Brain microvascular endothelial cell (primary cell): ENCODE results near the gene MICAL1.

Experiments
- DNase-seq: peaks from one replicate; pipeline ENCODE4 v3.0.0-alpha.2; 2020
- H3K27ac ChIP-seq: fragments of 250-450 bp; sonication (Bioruptor Pico); 2 replicates; pipeline ENCODE4 v1.5.1; 2020; ENCODE audit warnings: mild to moderate bottlenecking, moderate library complexity
- H3K27me3 ChIP-seq: fragments of 250-450 bp; sonication (Bioruptor Pico); replicated peaks from 2 replicates; pipeline ENCODE4 v1.5.1; 2020; ENCODE audit warnings: mild to moderate bottlenecking
- H3K36me3 ChIP-seq: fragments of 250-450 bp; sonication (Bioruptor Pico); replicated peaks from 2 replicates; pipeline ENCODE4 v1.5.1; 2020; ENCODE audit warnings: mild to moderate bottlenecking
- H3K4me3 ChIP-seq: 2 replicates; pipeline ENCODE4 v1.5.1; 2011; ENCODE audit warnings: low read depth, mild to moderate bottlenecking, control low read depth, low read length, moderate library complexity
- CTCF ChIP-seq: IDR thresholded peaks from 2 replicates; pipeline ENCODE4 v1.5.1; 2011; ENCODE audit warnings: low read depth, mild to moderate bottlenecking, moderate library complexity, low read length, control low read depth, inconsistent platforms; ENCODE audit errors: missing control alignments
- in situ Hi-C: cut with HindIII; loops from 2 replicates; pipeline ENCODE4 v1.10.0; 2017; ENCODE audit warnings: low sequenced_read_pairs, low pct_ligation_motif_present

MICAL1 gene

DNA sequence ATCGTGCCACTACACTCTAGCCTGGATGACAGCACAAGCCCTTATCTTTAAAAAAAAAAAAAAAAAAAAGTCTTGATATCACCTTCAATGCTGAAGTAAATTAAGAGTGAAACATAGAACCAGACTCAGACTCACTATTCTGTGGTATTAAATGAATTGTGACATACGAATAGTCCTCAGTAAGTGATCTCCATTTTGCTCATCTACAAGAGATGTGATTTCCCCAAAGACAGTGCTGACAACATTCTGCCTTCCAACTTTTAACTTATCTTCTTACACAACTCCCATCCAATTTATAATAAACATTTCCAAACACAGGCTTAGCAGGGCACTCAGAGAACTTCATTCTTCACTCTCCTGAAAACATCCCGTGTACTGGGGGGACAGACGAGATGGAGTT is 19.4 kb upstream of the MICAL1 start:
- no peak overlapping the region for H3K27ac ChIP-seq
- DNase-seq: no peak
- no peaks in the 10 kb centered on the region for H3K27me3 ChIP-seq
- TF ChIP-seq CTCF: no peak
- H3K36me3 ChIP-seq: peaks cover 43% of the 10 kb centered on the region
- in situ Hi-C loops: no loop called here
- H3K4me3 ChIP-seq: no peak overlapping the region

GRCh38 chr6:109473120-109473519 is 17.5 kb upstream of the MICAL1 start:
- in situ Hi-C loops: no loop called here
- H3K27ac ChIP-seq: no peak overlapping the region
- no peak overlapping the region for H3K4me3 ChIP-seq
- DNase-seq: no peak
- no peak for TF ChIP-seq CTCF
- H3K27me3 ChIP-seq: no peaks in the 10 kb centered on the region
- H3K36me3 ChIP-seq: peaks cover 41% of the 10 kb centered on the region

GRCh38 chr6:109472132-109472995 is 16.8 kb upstream of the MICAL1 start:
- Histone ChIP-seq H3K27ac (no peak overlapping the region), H3K36me3 (peaks cover 41% of the 10 kb centered on the region)

DNA sequence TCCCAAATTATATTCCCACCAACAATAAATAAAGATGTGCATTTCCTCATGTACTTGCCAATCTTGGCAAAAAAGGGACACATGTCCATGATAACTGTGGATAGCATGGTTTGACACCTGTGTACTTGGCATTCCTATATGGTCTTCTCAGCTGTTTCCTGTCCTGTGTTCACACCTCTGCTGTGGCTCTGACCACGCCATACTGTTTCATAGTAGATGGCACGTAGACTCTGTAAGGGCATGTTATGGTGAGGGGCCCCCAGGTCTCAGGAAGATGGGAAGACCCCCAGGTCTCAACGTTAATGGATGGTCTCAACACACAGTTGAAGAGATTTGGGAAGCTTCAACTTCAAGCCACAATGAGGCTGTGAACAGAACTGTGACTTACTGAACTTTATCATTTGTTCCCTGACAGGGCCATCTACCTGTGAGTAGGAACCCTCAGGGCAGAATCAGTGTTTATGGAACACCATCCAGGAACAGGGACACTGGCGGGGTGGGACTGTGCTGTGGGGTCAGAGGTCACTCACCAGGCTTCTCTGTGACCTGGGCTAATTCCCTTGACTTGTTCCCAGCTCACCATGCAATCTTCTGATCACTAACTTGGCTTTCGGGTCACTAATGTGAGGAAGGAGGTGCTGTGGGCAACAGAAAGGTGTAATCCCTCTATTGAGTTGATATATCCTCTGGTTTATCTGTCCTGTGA is 15.7 kb upstream of the MICAL1 start:
- no peaks in the 10 kb centered on the region for H3K27me3 ChIP-seq
- no peak overlapping the region for H3K4me3 ChIP-seq
- TF ChIP-seq CTCF: no peak
- no peak for DNase-seq
- peaks cover 42% of the 10 kb centered on the region for H3K36me3 ChIP-seq
- in situ Hi-C loops: no loop called here
- no peak overlapping the region for H3K27ac ChIP-seq

More at GRCh38 chr6:109472132-109472995, 16.8 kb upstream of the MICAL1 start:
- Histone ChIP-seq H3K27me3 (no peaks in the 10 kb centered on the region), H3K4me3 (no peak overlapping the region)
- in situ Hi-C loops: no loop called here
- no peak for DNase-seq
- TF ChIP-seq CTCF: no peak

DNA sequence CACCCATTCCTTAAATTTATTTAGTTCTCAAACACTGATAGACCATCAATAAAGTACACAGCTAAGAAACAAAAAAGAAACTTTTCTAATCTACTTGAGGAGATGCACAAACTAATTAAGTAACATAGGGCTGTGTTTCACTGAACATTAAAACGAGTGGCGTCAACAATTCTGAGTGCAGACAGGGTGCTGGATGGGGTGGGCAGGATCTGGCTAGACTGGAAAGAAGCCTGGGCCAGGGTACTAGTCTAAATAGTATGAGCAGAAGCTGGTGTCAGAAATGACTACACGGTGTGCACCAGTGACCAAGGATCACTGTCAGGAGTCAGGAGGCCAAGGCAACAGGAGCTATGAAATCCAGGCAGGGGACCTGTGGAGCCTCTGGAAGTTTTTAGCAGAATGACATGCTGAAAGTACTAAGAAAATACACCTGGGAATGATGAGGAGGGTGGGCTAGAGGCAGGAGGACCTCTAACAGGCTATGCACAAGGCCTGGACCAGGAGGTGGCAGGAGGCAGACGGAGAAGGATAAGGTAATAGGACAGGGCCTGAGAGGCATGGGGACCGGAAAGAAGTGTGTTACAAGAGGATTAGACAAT is 14.1 kb upstream of the MICAL1 start:
- no peak for DNase-seq
- Histone ChIP-seq H3K27ac (no peak overlapping the region), H3K27me3 (no peaks in the 10 kb centered on the region), H3K36me3 (peaks cover 42% of the 10 kb centered on the region), H3K4me3 (no peak overlapping the region)
- TF ChIP-seq CTCF: no peak
- in situ Hi-C loops: no loop called here
